Erythroblast (primary cell): Measurements from ENCODE around the gene VAV1.

ENCODE experiments used
- GATA1 ChIP-seq: IDR thresholded peaks from 2 replicates; pipeline ENCODE4 v1.6.1; 2011; ENCODE audit warnings: low read depth, mild to moderate bottlenecking, control low read depth, low read length, moderate library complexity
- POLR2A ChIP-seq: IDR thresholded peaks from 2 replicates; pipeline ENCODE4 v1.6.1; 2011; ENCODE audit warnings: mild to moderate bottlenecking, low read length

DNA sequence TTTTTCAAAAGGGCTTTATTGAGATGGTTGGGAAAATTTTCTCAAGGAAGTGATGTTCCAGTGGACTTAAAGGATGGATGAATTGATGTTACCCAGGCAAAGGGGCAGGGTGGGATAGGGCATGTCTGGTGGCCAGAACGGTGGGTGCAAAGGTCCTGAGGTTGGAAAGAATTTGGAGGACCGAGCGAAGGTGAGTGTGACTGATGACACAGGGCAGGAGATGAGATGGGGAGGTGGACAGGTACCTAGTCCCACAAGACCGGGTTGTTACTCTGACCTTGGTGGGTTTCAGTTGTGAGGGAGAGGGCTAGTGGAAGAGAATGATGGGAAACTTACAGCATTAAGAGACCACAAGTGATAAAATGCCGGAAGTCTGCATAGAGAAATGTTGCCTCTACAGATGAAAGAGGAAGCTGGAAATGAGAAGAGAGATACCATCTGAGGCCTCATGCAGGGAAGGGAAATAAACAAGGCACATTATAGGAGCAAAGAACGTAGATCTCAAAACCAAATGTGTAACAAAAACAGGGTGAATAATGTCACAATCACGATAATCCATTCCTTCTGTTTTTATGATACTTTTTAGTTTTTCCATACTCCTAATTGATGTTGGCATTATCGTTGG lies 119.4 kb downstream of the VAV1 start:
- no peak for TF ChIP-seq POLR2A
- no peak for TF ChIP-seq GATA1
